ENCODE data around the gene MAP2. TPM values are rescaled to one million over a fixed set of nuclear protein-coding genes. Genes with fewer than 3 reads are reported as not detected.

MAP2 gene
- total RNA-seq, 1 experiment from 2014 or later: 7.4 TPM

DNA sequence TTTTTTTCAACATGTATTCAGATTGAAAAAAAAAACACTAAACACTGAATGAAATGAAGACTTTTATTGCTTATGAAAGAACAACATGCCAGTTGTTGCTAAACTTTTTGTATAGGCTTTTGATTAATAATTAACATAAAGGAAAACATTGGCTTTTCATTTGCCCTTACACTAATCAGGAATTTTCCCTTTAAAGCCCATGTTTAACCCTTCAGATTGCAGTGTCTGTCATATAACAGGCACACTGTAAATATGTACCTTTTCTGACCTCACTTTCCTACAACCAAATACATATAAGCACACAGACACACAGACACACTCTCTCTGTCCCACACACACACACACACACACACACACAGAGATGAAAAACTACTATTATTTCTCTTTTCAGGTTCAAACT lies 84.4 kb downstream of the MAP2 start:
- no TSS peak for BruUV-seq (replicated peaks)
- Histone ChIP-seq H3K4me3 (replicated peaks in 1 of 2; ENCODE audit: low read depth in 1 of 2, low read length in 2 of 2) (no peak overlapping the region), H3K36me3 (ENCODE audit: control insufficient read depth in 1 of 2, insufficient read depth in 2 of 2, low read length in 2 of 2) (no peaks in the 10 kb centered on the region), H3K27me3 (ENCODE audit: insufficient read depth, low read length) (no peaks in the 10 kb centered on the region), H3K27ac (ENCODE audit: low read depth, low read length) (no peak overlapping the region), H2AFZ (ENCODE audit: low read depth, low read length, poor library complexity, severe bottlenecking) (no peak overlapping the region), H3K79me2 (ENCODE audit: insufficient read depth, low read length) (no peaks in the 10 kb centered on the region), H3K9ac (ENCODE audit: low read length) (no peak overlapping the region), H3K4me2 (ENCODE audit: low read length) (no peak overlapping the region), H3K9me2 (ENCODE audit: insufficient read depth) (no peaks in the 10 kb centered on the region), H3K4me1 (ENCODE audit: control insufficient read depth in 1 of 2, insufficient read depth in 2 of 2, low read length in 2 of 2) (peaks cover 0 to 5% of the 10 kb centered on the region in 2 experiments; a peak in 1 of 4 replicates), H3K9me3 (ENCODE audit: control insufficient read depth in 1 of 2, insufficient read depth in 1 of 2, low read depth in 1 of 2, low read length in 2 of 2) (no peaks in the 10 kb centered on the region), H4K20me1 (ENCODE audit: insufficient read depth) (no peaks in the 10 kb centered on the region)
- TF ChIP-seq ELF1 (IDR thresholded peaks at IDR 0.05; ENCODE audit: borderline replicate concordance, low read depth) (no peak), SIN3A (IDR thresholded peaks at IDR 0.05; ENCODE audit: low read depth) (no peak), EGR1 (IDR thresholded peaks at IDR 0.05; ENCODE audit: low read depth) (no peak), CBX3 (IDR thresholded peaks at IDR 0.05; ENCODE audit: low read depth) (no peak), MAX (IDR thresholded peaks at IDR 0.05) (no peak), EZH2 (IDR thresholded peaks at IDR 0.05) (no peak), POLR2AphosphoS5 (IDR thresholded peaks at IDR 0.05; ENCODE audit: low read depth, low read length) (no peak), POLR2A (IDR thresholded peaks at IDR 0.05; ENCODE audit: borderline replicate concordance, extremely low read depth, insufficient read depth, insufficient read length) (no peak), FOSL1 (IDR thresholded peaks at IDR 0.05; ENCODE audit: low read depth) (no peak), CEBPB (IDR thresholded peaks at IDR 0.05; ENCODE audit: low read depth) (no peak), TCF7L2 (IDR thresholded peaks at IDR 0.05; ENCODE audit: borderline replicate concordance, extremely low read depth, insufficient read depth, insufficient read length) (no peak), SRF (IDR thresholded peaks at IDR 0.05; ENCODE audit: low read depth) (no peak), SP1 (IDR thresholded peaks at IDR 0.05; ENCODE audit: low read depth) (no peak), YY1 (IDR thresholded peaks at IDR 0.05; ENCODE audit: extremely low read depth, insufficient replicate concordance, low read depth, low read length) (no peak), ZBTB33 (IDR thresholded peaks at IDR 0.05; ENCODE audit: extremely low read depth, insufficient replicate concordance, low read length) (no peak), CTCF (IDR thresholded peaks at IDR 0.05 in 2 of 3, conservative IDR thresholded peaks at IDR 0.05 in 1 of 3; ENCODE audit: borderline replicate concordance in 1 of 3, insufficient read depth in 1 of 3, low read depth in 2 of 3, low read length in 2 of 3) (no peak), ZFX (IDR thresholded peaks at IDR 0.05) (no peak), EZH2phosphoT487 (IDR thresholded peaks at IDR 0.05; ENCODE audit: borderline replicate concordance) (no peak)
- TF ChIP-seq, protein P1, sequence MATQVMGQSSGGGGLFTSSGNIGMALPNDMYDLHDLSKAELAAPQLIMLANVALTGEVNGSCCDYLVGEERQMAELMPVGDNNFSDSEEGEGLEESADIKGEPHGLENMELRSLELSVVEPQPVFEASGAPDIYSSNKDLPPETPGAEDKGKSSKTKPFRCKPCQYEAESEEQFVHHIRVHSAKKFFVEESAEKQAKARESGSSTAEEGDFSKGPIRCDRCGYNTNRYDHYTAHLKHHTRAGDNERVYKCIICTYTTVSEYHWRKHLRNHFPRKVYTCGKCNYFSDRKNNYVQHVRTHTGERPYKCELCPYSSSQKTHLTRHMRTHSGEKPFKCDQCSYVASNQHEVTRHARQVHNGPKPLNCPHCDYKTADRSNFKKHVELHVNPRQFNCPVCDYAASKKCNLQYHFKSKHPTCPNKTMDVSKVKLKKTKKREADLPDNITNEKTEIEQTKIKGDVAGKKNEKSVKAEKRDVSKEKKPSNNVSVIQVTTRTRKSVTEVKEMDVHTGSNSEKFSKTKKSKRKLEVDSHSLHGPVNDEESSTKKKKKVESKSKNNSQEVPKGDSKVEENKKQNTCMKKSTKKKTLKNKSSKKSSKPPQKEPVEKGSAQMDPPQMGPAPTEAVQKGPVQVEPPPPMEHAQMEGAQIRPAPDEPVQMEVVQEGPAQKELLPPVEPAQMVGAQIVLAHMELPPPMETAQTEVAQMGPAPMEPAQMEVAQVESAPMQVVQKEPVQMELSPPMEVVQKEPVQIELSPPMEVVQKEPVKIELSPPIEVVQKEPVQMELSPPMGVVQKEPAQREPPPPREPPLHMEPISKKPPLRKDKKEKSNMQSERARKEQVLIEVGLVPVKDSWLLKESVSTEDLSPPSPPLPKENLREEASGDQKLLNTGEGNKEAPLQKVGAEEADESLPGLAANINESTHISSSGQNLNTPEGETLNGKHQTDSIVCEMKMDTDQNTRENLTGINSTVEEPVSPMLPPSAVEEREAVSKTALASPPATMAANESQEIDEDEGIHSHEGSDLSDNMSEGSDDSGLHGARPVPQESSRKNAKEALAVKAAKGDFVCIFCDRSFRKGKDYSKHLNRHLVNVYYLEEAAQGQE (IDR thresholded peaks at IDR 0.05; ENCODE audit: low read depth): no peak
- TF ChIP-seq, protein P2, sequence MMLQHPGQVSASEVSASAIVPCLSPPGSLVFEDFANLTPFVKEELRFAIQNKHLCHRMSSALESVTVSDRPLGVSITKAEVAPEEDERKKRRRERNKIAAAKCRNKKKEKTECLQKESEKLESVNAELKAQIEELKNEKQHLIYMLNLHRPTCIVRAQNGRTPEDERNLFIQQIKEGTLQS (IDR thresholded peaks at IDR 0.05): no peak
- DNase-seq (ENCODE audit: low read depth, low spot score): no peak
- no peak for ATAC-seq
- ChIA-PET POLR2A (interaction anchor here (0.7 kb wide), 1 partner anchor 13 kb away, joined by 3 read pairs; no protein-coding TSS in a partner anchor), CTCF (no interaction called here), RAD21 (ENCODE audit: low non-redundant PET in 1 of 2, low total read pairs in 2 of 2, uncharacterized antibody in 2 of 2, unreplicated experiment in 2 of 2) (no interaction called here)
- intact Hi-C loops (cut with micrococcal nuclease): no loop called here
